G401 (cell line): Measurements from ENCODE around the gene PARD3B. TPM values are rescaled to one million over a fixed set of nuclear protein-coding genes. Genes with fewer than 3 reads are reported as not detected.

Experiments
- DNase-seq: peaks from one replicate; pipeline ENCODE4 v3.0.0-alpha.2; 2015; ENCODE audit warnings: low spot score
- in situ Hi-C: cut with HindIII; loops from 2 replicates; pipeline ENCODE4 v1.10.0; 2016; ENCODE audit warnings: low sequenced_read_pairs, mixed read lengths
- total RNA-seq: library from RNA; depleted of rRNA; stranded (reverse); fragments of >200 nt; shearing (Covaris generic); gene quantifications from 2 replicates; pipeline ENCODE4 v1.2.3, GENCODE V29; 2014

Gene PARD3B
- total RNA-seq, 1 experiment from 2014 or later = 2.2 TPM

DNA sequence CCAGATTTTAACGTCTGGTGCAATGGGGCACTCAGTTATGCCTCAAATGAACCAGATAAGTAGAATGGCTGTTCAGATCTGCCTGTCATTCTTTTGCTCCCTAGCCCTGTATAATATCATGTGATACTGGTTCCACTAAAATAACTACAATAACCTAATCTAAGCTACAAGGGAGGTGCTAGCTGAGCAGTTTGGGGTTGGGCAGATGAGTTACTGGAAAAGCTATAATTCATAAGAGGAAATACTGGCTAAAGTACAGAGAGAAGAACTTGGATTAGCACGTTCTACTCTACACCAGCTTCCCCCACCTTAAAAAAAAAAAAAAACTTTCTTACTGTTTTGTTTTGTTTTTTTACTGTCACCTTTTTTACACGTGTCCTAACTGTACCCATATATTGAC is 953.7 kb downstream of the PARD3B start:
- in situ Hi-C loops = no loop called here
- DNase-seq = no peak

DNA sequence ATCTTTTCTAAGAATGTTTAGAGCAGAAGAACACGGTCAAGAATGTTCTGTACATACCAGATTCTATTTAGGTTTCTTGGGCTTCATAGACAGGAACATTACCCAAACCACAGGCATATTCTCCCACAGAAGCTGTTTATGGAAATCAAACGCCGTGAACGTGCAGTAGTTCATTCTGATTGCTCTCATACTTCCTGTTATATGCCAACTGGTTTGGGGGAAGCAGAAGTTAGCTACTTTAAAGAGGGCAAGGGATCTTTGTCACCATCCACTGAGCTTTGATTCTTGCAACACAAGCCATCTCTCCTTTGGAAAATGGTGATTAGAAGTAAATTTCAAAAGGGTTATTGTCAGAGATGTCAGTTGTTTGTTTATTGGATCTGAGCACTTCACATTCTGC is 954.8 kb downstream of the PARD3B start:
- no peak for DNase-seq
- in situ Hi-C loops = no loop called here

DNA sequence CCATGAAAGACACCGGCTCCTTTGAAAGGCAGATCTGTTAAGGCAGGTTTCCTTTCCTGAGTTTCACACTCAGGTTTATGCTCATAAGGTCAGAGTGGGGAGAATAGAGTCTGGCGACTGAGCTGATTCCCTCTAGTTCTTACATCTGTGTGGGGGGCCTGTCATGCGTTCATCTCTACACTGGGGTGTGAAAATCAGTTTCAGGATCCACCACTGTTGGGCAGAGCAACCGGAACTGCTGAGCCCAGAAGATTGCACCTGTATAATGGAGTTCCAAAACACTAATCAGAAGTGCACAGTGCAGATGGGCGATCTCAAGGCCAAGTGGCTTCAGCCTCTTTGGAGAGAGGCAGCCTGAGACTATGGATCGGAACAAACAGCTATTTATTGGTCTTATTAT is 955.7 kb downstream of the PARD3B start:
- no peak for DNase-seq
- in situ Hi-C loops = no loop called here

DNA sequence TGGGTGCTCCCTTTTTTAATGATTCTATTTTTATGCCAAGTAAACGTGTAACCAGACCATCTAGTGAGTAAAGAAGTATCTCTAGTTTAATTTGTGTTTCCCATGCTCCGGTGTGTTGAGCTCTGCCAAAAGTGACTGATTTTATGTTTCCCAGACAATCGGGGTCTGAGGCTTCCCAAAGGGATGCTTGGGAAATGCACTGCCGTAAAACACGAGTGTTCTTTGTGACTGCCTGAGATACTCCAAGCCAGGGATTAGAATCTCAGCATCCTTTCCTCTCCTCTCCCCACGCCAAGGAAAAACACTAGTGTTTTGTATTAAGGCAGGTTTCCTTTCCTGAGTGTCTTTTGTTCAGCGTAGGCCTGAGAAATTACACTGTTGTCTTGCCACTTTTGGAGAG is 956.6 kb downstream of the PARD3B start:
- DNase-seq = no peak
- in situ Hi-C loops = no loop called here

DNA sequence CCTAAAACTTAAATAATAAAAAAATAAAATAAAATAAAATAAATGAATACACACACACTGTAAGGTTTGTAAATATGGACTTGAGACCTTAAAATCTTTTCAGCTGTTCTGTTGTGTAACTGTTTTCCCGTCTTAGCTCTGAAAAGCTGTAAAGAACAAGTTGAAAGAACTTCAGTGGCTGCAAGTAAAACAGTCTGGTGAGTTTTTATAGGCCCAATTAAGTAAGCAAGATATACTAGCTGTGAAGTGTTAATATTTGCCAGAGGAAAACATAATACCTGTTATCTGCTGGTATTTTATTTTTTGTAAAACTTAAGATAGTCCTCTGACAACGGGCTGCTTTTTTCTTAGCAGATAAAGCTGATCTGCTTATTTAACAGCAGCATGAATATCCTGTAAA is 960.1 kb downstream of the PARD3B start:
- no peak for DNase-seq
- in situ Hi-C loops = no loop called here

DNA sequence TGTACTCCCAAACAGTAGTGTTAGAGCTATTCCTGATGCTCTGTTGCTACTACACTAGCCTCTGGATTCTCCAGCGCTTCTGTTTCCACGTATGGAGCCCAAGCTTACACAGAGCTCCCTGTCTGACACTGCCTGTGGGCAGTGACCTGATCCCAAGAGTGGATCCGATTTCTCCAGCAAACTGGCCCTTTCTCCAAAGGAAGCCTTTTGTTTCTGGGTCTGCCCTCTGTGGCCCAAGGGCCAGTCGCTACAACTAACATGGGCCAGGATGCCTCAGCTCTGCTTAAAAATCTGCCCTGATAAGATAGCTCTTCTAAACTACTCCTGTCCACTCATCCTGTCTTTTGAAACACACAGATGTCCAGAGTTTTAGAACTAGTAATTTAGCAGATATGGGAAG is 964.4 kb downstream of the PARD3B start:
- no peak for DNase-seq
- in situ Hi-C loops = no loop called here

DNA sequence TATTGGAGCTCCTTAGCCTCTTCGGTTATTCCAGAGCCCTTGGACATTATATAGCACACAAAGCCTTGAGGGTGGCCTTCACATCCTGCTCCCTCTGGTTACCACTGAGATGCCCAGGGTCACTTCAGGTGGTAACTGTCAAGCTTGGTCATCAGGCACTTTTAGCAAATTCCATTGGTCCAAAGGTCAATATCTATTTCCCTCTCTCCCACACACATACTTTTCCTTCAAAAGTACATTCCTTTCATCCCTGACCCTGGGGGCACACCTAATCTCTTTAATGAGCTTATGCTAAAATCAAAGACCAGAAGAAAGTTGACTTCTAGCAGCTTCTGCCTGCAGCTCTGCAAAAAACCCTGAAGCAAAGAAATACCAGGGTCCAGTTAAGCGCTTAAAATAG is 965.1 kb downstream of the PARD3B start:
- in situ Hi-C loops = no loop called here
- DNase-seq = no peak

DNA sequence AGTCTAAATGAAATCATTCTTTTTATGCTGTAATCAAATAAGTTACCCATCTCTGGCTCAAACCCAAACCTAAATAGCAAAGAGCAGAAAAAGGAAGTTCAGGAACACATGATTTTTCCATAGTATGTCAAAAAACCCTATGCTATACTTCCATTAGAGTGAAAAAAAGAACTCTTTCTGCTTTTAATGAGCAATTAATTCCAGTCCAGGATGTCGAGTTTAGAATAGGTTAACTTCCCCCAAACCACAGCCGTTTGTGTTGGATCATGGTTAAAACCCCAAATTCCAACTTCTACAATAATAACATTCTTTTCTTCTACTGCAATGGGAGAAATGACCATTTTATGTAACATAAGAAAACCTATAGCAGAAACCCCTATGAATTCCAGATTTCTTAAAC is 965.9 kb downstream of the PARD3B start:
- DNase-seq = no peak
- in situ Hi-C loops = no loop called here

DNA sequence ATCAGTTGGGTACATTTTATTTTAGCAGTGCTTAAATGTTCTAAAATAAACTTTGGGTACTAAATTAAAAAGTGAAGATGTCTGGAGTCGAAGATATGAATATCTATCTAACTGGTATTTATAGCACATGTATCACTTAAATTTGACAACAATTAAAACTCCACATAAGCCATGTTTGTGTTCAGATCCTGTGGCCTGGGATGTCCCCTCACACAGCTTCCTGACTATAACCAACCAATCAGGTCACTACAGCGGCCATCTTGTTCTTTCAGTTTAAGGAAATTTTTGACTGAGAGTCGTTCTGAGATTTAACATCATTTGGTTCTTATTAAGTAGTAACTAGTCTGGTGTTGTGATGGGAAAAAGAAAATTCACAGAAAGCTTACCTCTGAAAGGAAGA is 966.4 kb downstream of the PARD3B start:
- DNase-seq = no peak
- in situ Hi-C loops = no loop called here

DNA sequence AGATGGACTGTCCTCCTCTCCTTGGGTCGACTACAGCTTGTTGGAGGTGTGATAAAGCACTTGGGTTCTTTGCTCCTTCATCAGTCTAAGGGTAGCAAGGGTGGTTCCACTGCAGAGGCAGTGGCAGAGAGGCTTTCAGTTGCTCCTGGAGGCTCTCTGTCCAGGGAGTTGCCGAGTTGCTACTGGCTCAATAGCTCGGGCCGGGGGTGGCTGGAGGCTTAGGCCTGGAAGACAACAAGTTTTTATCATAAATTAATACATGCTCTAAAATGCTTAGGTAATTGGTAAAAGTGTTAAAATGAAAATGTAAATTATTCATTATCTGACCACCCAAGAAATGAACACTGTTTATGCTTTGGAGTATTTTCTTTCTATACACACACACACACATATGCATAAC is 975.0 kb downstream of the PARD3B start:
- in situ Hi-C loops = no loop called here
- DNase-seq = no peak

DNA sequence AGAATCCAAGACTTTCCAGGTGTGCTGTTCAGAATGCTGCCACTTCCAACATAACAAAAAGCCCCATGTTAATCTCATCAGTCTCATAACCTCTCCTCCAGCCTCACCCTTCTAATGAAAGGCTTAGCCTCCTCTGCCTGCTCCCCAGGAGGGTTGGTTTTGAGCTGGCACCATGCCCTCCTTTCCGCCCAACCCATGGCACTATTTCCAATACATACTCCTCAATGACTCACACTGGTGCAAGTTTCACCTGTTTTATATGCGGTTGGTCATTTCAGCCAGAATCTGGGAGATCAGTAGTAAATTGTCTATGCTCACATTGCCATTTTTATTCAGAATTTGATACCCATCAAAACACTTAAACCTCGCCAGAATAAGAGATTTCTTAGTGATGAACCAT is 979.4 kb downstream of the PARD3B start:
- in situ Hi-C loops = no loop called here
- DNase-seq = no peak

DNA sequence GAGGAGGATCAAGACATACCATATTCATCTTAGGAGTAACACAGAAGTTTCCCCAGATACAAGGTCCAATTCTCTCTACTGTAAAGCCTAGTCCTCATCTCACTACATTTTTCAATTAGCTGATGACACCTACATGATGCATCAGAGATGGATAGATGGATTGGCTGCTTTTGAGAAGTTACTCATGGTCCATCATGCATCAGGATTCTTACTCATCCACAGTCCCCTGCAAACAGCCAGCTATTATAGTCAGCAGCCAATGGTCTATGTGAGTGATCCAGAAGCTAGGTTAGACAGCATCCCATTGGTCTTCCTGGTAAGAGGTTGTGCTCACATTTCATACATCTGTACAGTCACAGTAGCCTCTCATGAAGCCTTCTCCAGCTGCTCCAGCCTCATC is 982.5 kb downstream of the PARD3B start:
- DNase-seq = no peak
- in situ Hi-C loops = no loop called here

DNA sequence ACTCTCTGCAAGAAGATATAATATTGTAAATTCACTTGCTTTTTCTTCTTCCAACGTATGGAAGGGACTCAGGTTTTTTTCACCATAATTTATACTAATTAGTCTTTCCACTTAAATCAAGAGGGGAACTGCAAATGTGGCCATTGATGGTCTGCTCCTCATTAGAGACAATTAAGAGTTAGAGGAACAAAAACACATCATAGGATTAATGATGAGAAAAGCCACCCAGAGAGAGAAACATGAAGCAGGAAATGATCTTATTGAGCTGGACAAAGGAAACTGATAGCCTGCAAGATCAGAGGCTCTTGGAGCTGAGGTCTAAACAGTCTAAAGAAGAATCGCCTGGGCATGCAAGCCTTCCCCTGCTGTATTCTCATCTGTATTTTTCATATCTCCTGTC is 985.8 kb downstream of the PARD3B start:
- DNase-seq = no peak
- in situ Hi-C loops = no loop called here

DNA sequence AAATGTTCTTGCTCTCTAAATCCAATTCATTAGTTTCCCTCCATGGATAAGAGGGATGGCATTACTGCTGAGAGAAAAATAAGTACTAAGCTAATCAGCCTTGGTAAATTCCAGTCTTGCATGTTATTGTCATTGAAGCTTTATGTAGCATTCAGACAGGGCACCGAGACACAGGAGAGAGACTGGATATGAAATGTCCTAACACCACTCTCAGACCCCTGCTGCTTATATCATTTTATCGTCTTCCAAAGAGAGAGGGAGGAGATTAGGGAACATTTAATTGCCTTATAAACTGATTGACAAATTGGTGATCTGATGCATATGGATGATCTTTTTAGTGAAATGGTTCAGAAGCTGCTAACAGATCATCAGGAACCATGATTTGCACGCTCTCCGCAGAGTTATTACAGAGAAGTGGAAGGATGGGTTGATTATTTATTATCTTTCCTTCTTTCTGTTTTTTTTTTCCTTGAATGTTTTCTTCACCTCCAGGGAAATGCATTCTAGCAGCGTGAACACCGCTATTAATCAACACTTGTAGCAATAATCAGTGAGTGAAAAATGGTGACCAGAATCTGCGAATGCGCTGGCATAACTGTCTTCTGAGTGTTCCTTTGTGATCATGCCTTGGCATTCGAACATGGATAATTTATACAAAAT is 986.3 kb downstream of the PARD3B start:
- in situ Hi-C loops = no loop called here
- no peak for DNase-seq

DNA sequence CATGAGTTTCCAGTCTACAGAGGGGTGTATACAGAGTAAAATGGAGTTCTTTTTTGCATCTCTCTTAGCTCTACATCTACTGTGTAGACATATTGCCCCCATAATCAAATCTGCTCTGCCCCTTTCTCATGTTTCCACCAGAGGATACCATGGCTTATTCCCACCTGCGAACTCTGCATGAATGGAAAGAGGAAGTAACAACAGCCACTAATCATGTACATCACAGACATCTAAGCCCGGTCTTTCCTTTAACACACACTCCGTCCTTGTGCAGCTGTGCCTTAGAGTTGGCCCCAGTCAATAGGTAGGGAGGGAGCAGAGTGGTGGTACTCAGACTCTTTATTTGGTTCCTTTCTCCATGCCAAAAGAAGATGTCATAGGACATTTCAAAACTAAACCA is 989.7 kb downstream of the PARD3B start:
- in situ Hi-C loops = no loop called here
- no peak for DNase-seq

DNA sequence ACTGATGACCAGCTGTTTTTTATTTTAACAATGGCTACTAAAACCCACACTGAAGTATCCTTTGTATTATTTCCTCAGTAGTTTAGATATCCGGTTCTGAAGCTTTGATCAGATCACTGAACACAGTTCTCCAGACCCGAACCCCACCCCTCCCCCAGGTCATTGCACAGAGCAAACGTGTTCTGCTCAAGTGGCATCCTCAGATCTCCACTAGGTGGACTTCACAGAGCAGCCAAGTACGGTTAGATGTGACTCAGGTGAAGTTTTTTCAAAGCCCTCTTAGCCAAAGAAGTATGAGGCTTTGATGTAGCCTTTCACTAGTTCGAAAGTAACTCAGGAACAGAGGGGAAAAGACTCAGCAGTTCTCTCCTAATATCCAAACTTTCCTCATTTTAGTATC is 994.3 kb downstream of the PARD3B start:
- in situ Hi-C loops = no loop called here
- no peak for DNase-seq

DNA sequence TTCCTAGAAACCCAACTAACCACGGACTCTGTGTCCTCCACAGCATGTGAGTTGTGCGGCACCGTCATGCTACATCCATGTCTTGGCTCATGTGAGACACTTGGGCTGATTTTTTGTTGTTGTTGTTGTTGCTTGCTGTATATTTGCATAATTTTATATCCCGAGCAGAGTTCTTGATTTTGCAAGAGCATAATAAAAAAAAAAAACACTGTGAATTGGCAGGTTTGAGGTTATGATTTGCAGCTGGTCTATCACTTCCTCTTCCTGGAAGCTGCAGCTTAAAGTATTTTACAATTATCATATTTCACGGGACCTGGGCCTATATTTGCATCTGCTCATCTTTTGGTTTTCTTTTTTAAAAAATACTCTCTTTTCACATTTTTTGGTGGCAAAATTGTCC is 994.8 kb downstream of the PARD3B start:
- DNase-seq = no peak
- in situ Hi-C loops = no loop called here

DNA sequence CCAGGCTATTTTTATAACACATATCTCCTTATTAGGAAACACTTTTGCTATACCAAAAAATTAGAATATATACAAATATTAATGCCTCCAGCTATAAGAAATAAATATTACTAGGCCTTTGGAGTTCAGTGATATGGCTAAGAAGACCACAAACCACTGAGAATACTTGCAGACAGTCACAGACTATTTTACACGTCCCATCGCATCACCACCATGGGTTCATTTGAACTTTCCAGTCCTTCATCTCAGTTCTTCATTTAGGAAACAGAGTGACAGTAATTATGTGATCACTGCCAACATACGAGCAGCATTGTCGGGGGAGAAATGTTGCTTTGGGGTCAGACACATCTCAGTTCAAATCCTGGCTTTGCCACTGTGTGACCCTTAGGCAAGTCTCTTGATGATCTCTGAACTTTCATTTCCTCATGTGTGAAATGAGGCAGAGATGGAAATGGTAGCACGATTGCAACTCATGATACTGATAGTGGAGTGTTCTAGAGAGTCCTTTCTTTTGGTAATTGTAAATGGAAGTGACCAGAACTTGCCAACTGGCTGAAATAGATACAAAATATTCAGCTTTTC is 998.1 kb downstream of the PARD3B start:
- DNase-seq = no peak
- in situ Hi-C loops = no loop called here

DNA sequence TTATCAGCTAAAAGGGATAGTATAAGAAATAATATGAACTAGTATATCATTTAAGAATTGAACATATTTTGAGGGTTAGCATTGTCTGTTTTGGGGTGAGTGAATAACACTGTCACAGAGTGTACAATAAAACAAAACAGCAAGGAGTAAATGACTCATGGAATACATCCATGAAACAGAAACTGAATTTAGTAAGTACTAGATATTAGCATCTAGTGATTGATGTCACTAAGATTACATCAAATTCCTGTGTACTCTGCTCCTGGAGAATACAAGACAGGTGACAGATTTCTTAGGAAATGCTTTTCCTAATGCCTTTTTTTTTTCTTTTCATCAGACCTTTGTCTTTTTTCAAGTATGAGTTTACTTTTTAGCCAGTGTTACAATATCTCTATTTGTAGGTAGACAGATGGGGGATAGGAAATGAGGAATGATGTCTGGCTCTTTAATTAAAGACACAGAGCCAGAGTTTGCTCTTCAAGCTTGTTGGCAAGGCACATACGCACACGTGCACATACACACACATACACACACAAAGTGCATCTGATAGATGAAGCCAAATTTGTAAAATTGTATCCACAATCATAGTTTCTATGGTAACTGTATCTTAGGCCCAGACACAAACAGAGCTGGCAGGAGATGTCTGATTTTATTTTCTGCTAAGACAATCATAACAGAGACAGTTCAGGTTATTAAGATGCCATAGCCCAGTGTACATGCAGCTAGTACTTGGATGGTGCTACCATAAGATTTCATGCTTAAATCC is 998.8 kb downstream of the PARD3B start:
- in situ Hi-C loops = no loop called here
- DNase-seq = no peak

DNA sequence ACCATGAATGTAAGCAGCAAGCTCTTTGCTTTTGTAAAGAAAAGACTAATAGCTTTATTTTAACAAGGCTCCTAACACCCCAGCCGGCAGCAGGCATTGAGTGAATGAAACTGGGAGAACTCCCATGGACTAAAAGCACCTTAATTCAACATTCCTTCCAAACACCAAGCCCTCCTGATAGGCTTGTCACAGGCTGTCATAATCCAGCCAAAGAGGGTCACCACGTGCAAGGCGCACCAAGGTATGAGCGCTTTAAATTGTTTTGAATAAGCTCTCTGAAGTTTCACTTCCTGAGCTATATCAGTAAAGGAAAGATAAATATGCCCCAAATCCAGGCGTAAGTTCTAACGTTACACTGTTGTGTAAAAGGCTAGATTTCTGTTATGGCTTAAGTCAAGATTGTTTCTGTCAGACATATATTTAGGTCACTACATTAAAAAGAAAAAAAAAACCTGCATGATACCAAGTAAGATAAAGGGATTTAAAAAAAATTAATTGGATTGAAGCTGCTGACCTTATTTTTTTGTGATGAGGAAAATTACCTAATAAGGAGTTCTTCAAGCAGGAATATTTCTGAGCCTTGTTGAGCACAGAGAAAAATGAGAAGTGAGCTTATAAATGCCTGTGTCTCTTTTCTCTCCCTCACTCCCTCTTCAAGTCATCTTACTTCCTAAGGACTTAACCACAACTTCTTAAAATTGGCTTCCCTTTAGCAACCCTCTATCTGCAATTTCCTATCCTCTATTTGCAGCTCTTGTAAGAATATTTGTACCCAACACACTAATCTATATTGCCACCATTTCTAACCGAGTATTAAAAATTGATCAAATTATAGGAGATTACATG is 1000.9 kb downstream of the PARD3B start:
- in situ Hi-C loops = no loop called here
- no peak for DNase-seq
